ENCODE results near the gene CBLC. TPM values are rescaled to one million over a fixed set of nuclear protein-coding genes. Genes with fewer than 3 reads are reported as not detected.

The CBLC gene
- total RNA-seq, 1 donor from 2014 or later, result not detected

- no peaks in the 10 kb centered on the region for H3K9me3 Mint-ChIP-seq (ENCODE audit: unreplicated experiment)
- H3K27me3 Mint-ChIP-seq (ENCODE audit: unreplicated experiment), result no peaks in the 10 kb centered on the region
- no peaks in the 10 kb centered on the region for H3K4me1 Mint-ChIP-seq (ENCODE audit: unreplicated experiment)
- no peak for DNase-seq (ENCODE audit: extremely low spot score, unreplicated experiment)
- no peak overlapping the region for H3K4me3 Mint-ChIP-seq (ENCODE audit: unreplicated experiment)
- TF ChIP-seq CTCF (IDR thresholded peaks at IDR 0.05), result no peak
- peaks cover 6% of the 10 kb centered on the region for H3K36me3 Mint-ChIP-seq (ENCODE audit: unreplicated experiment)
- no peak overlapping the region for H3K27ac Mint-ChIP-seq (ENCODE audit: unreplicated experiment)
These were observed 38.6 kb downstream of the CBLC start for GRCh38 chr19:44816301-44816700.

GRCh38 chr19:44817725-44818465, 40.2 kb downstream of the CBLC start:
- peaks cover 6% of the 10 kb centered on the region for H3K36me3 Mint-ChIP-seq (ENCODE audit: unreplicated experiment)
- H3K4me1 Mint-ChIP-seq (ENCODE audit: unreplicated experiment), result no peaks in the 10 kb centered on the region
- no peaks in the 10 kb centered on the region for H3K9me3 Mint-ChIP-seq (ENCODE audit: unreplicated experiment)
- peaks cover 11% of the 10 kb centered on the region for H3K27me3 Mint-ChIP-seq (ENCODE audit: unreplicated experiment)
- no peak overlapping the region for H3K4me3 Mint-ChIP-seq (ENCODE audit: unreplicated experiment)
- no peak for DNase-seq (ENCODE audit: extremely low spot score, unreplicated experiment)
- no peak for TF ChIP-seq CTCF (IDR thresholded peaks at IDR 0.05)
- no peak overlapping the region for H3K27ac Mint-ChIP-seq (ENCODE audit: unreplicated experiment)

GRCh38 chr19:44818466-44819031, 40.9 kb downstream of the CBLC start:
- H3K27me3 Mint-ChIP-seq (ENCODE audit: unreplicated experiment), result peaks cover 15% of the 10 kb centered on the region
- H3K4me3 Mint-ChIP-seq (ENCODE audit: unreplicated experiment), result no peak overlapping the region
- H3K4me1 Mint-ChIP-seq (ENCODE audit: unreplicated experiment), result no peaks in the 10 kb centered on the region
- no peak overlapping the region for H3K27ac Mint-ChIP-seq (ENCODE audit: unreplicated experiment)
- no peaks in the 10 kb centered on the region for H3K9me3 Mint-ChIP-seq (ENCODE audit: unreplicated experiment)
- no peak for TF ChIP-seq CTCF (IDR thresholded peaks at IDR 0.05)
- no peak for DNase-seq (ENCODE audit: extremely low spot score, unreplicated experiment)
- H3K36me3 Mint-ChIP-seq (ENCODE audit: unreplicated experiment), result peaks cover 5% of the 10 kb centered on the region

GRCh38 chr19:44819246-44819832, 41.6 kb downstream of the CBLC start:
- DNase-seq (ENCODE audit: extremely low spot score, unreplicated experiment), result no peak
- no peak for TF ChIP-seq CTCF (IDR thresholded peaks at IDR 0.05)
- Mint-ChIP-seq H3K9me3 (ENCODE audit: unreplicated experiment) (no peaks in the 10 kb centered on the region), H3K27me3 (ENCODE audit: unreplicated experiment) (peaks cover 15% of the 10 kb centered on the region), H3K36me3 (ENCODE audit: unreplicated experiment) (no peaks in the 10 kb centered on the region), H3K27ac (ENCODE audit: unreplicated experiment) (no peak overlapping the region), H3K4me1 (ENCODE audit: unreplicated experiment) (no peaks in the 10 kb centered on the region), H3K4me3 (ENCODE audit: unreplicated experiment) (no peak overlapping the region)
